Gastroesophageal sphincter (tissue), 4 donors: ENCODE measurements around the gene ASPA. TPM values are rescaled to one million over a fixed set of nuclear protein-coding genes. Genes with fewer than 3 reads are reported as not detected.

Source experiments
- ATAC-seq: fragments of 150-250 bp; one replicate; pipeline ENCODE4 v1.9.1; 2016; ENCODE audit warnings: mild to moderate bottlenecking, moderate library complexity
- H3K27ac ChIP-seq, 4 donors: fragments of 200-600 bp; sonication (generic) in 3 of 4; 1 replicate in 3 of 4; 2 replicates in 1 of 4; pipeline ENCODE4 v1.5.1; 2016 to 2019
- H3K27me3 ChIP-seq: fragments of 200-600 bp; sonication (generic); one replicate; pipeline ENCODE4 v1.5.1; 2019
- H3K36me3 ChIP-seq, 2 donors: fragments of 200-600 bp; sonication (generic); one replicate each; pipeline ENCODE4 v1.5.1; 2019; ENCODE audit warnings: control low read depth in 1 of 2
- H3K4me1 ChIP-seq, 3 donors: fragments of 200-600 bp; sonication (generic); 1 replicate in 2 of 3; 2 replicates in 1 of 3; pipeline ENCODE4 v1.5.1; 2016 to 2019; ENCODE audit warnings: control low read depth in 2 of 3
- H3K4me3 ChIP-seq, 2 donors: fragments of 200-600 bp; sonication (generic); one replicate each; pipeline ENCODE4 v1.5.1; 2019; ENCODE audit warnings: mild to moderate bottlenecking in 1 of 2, moderate library complexity in 1 of 2
- H3K9me3 ChIP-seq, 3 donors: fragments of 200-600 bp; sonication (generic); one replicate each; pipeline ENCODE4 v1.5.1; 2017 to 2019; ENCODE audit warnings: control low read depth in 2 of 3
- EP300 ChIP-seq: sonication (generic); formaldehyde crosslinking; IDR thresholded peaks from one replicate; pipeline ENCODE4 v1.6.1; 2017; ENCODE audit warnings: antibody characterized with exemption, mild to moderate bottlenecking
- POLR2A ChIP-seq, 2 donors: fragments of 450-650 bp; IDR thresholded peaks; one replicate each; pipeline ENCODE4 v1.6.1; 2017; ENCODE audit warnings: antibody characterized with exemption in 2 of 2, mild to moderate bottlenecking in 2 of 2, moderate library complexity in 1 of 2
- POLR2AphosphoS5 ChIP-seq: sonication (generic); formaldehyde crosslinking; IDR thresholded peaks from one replicate; pipeline ENCODE4 v1.6.1; 2017; ENCODE audit warnings: antibody characterized with exemption
- WGBS, 2 donors: methylation state at CpG; one replicate each; pipeline ENCODE4 v1.1.5; 2018; ENCODE audit warnings: low coverage in 1 of 2; 5-methylcytosine and 5-hydroxymethylcytosine counted together
- total RNA-seq, 4 donors: library from RNA; depleted of rRNA; stranded (reverse); fragments of >200 nt; gene quantifications; one replicate each; pipeline ENCODE4 v1.1.0, GENCODE V29; 2016
- TF ChIP-seq, protein P1 (sequence below), 4 experiments: fragments of 200-600 bp in 2 of 4; fragments of 450-650 bp in 2 of 4; sonication (generic) in 1 of 4; IDR thresholded peaks; one replicate each; pipeline ENCODE4 v1.5.1; 2017 to 2019; ENCODE audit warnings: antibody characterized with exemption in 4 of 4, mild to moderate bottlenecking in 2 of 4, moderate library complexity in 2 of 4

Gene ASPA
- total RNA-seq, 4 donors from 2014 or later: 1.4 to 3.4 (median 2.7) TPM

GRCh38 chr17:3551189-3551588, 75.4 kb downstream of the ASPA start:
- no peak overlapping the region for H3K4me3 ChIP-seq
- H3K9me3 ChIP-seq: no peaks in the 10 kb centered on the region
- H3K27ac ChIP-seq: no peak overlapping the region
- no peaks in the 10 kb centered on the region for H3K4me1 ChIP-seq
- peaks cover 29% of the 10 kb centered on the region for H3K27me3 ChIP-seq
- WGBS, 2 donors: 74 to 80% methylated on average over 1 to 5 of the region's 6 CpGs
- ATAC-seq: no peak
- no peaks in the 10 kb centered on the region for H3K36me3 ChIP-seq
- no peak for TF ChIP-seq EP300
- no peak for TF ChIP-seq POLR2A (IDR thresholded peaks at IDR 0.05)
- TF ChIP-seq, protein P1, sequence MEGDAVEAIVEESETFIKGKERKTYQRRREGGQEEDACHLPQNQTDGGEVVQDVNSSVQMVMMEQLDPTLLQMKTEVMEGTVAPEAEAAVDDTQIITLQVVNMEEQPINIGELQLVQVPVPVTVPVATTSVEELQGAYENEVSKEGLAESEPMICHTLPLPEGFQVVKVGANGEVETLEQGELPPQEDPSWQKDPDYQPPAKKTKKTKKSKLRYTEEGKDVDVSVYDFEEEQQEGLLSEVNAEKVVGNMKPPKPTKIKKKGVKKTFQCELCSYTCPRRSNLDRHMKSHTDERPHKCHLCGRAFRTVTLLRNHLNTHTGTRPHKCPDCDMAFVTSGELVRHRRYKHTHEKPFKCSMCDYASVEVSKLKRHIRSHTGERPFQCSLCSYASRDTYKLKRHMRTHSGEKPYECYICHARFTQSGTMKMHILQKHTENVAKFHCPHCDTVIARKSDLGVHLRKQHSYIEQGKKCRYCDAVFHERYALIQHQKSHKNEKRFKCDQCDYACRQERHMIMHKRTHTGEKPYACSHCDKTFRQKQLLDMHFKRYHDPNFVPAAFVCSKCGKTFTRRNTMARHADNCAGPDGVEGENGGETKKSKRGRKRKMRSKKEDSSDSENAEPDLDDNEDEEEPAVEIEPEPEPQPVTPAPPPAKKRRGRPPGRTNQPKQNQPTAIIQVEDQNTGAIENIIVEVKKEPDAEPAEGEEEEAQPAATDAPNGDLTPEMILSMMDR (IDR thresholded peaks at IDR 0.05): no peak
- TF ChIP-seq POLR2AphosphoS5: no peak

- Histone ChIP-seq H3K36me3 (no peaks in the 10 kb centered on the region), H3K27ac (no peak overlapping the region), H3K4me1 (no peaks in the 10 kb centered on the region), H3K4me3 (no peak overlapping the region), H3K9me3 (no peaks in the 10 kb centered on the region), H3K27me3 (peaks cover 46% of the 10 kb centered on the region)
- TF ChIP-seq POLR2AphosphoS5: no peak
- TF ChIP-seq, protein P1 (IDR thresholded peaks at IDR 0.05): no peak
- no peak for TF ChIP-seq EP300
- no peak for TF ChIP-seq POLR2A (IDR thresholded peaks at IDR 0.05)
- WGBS, 2 donors: 76% methylated on average over 7 of the region's 7 CpGs; no CpG with 5 or more reads in 1 of the 2 donors
- no peak for ATAC-seq
These were observed 77.1 kb downstream of the ASPA start for GRCh38 chr17:3552916-3553315.

Other genes with a start within 250 kb of the ASPA start
- gene OR3A1, start 177.6 kb upstream of the ASPA start, total RNA-seq: under 1 TPM in 1 of 4 donors, not detected in 3; 0.50 TPM
- under 1 TPM in 3 of 4 donors, not detected in 1; 0.67 to 0.78 (median 0.72) TPM for gene OR3A2, start 89.7 kb upstream of the ASPA start, total RNA-seq
- gene OR1E1, start 77.6 kb upstream of the ASPA start, total RNA-seq: not detected
- not detected for gene OR3A3, start 64.6 kb upstream of the ASPA start, total RNA-seq
- gene OR1E2, start 42.2 kb upstream of the ASPA start, total RNA-seq: not detected
- 1 to 10 TPM in 1 of 4 donors, under 1 TPM in 1, not detected in 2; 0.81 to 2.2 TPM for gene SPATA22, start 4.2 kb upstream of the ASPA start, total RNA-seq
- gene TRPV3, start 81.8 kb downstream of the ASPA start, total RNA-seq: under 1 TPM; 0.31 to 0.82 (median 0.70) TPM
- 1 to 10 TPM; 1.9 to 6.3 (median 4.1) TPM for gene TRPV1, start 133.4 kb downstream of the ASPA start, total RNA-seq
- 10 to 100 TPM in 2 of 4 donors, 1 to 10 TPM in 2; 5.9 to 11.1 (median 9.8) TPM for gene SHPK, start 160.3 kb downstream of the ASPA start, total RNA-seq
- gene CTNS, start 160.8 kb downstream of the ASPA start, total RNA-seq: 10 to 100 TPM; 14.8 to 20.5 (median 17.8) TPM
- 100 to 1,000 TPM in 2 of 4 donors, 10 to 100 TPM in 2; 98.5 to 172 (median 109) TPM for gene TAX1BP3, start 192.6 kb downstream of the ASPA start, total RNA-seq
- 10 to 100 TPM in 3 of 4 donors, 1 to 10 TPM in 1; 8.5 to 25.3 (median 13.8) TPM for gene EMC6, start 192.8 kb downstream of the ASPA start, total RNA-seq
- gene P2RX5, start 220.2 kb downstream of the ASPA start, total RNA-seq: 1 to 10 TPM in 1 of 4 donors, under 1 TPM in 1, not detected in 2; 0.96 to 2.0 TPM
- under 1 TPM in 2 of 4 donors, not detected in 2; 0.13 to 0.15 TPM for gene HASPIN, start 247.9 kb downstream of the ASPA start, total RNA-seq